ENCODE results near the gene ZNF524. TPM values are rescaled to one million over a fixed set of nuclear protein-coding genes. Genes with fewer than 3 reads are reported as not detected.
"Not testable (repeated sequence)": the region's sequence is repeated elsewhere in the genome, so short reads cannot be mapped to it uniquely, and the experiment has no call there.

Gene ZNF524
- total RNA-seq, 2 experiments from 2014 or later = 9.2 to 21.6 TPM

- intact Hi-C loops (cut with micrococcal nuclease; ENCODE audit: unreplicated experiment); H3K79me2 ChIP-seq (ENCODE audit: insufficient read depth, low read depth, low read length); H3K9me2 ChIP-seq (ENCODE audit: insufficient read depth, low read length); H3K27ac ChIP-seq (ENCODE audit: low read depth, low read length, poor library complexity, severe bottlenecking); H3K4me2 ChIP-seq (ENCODE audit: low read length); DNase-seq (ENCODE audit: low spot score); H2AFZ ChIP-seq (ENCODE audit: low read length); H4K20me1 ChIP-seq (ENCODE audit: insufficient read depth, low read length); H3K4me1 ChIP-seq (ENCODE audit: insufficient read depth, low read length, poor library complexity, severe bottlenecking); H3K9me3 ChIP-seq (ENCODE audit: low read length); BruUV-seq (replicated peaks); H3K4me3 ChIP-seq (ENCODE audit: low read depth, low read length, poor library complexity, severe bottlenecking); CTCF ChIA-PET (ENCODE audit: unreplicated experiment): not testable (repeated sequence)
- POLR2A ChIA-PET = interaction anchor here (0.6 kb wide), 1 partner anchor 235 kb away, joined by 3 read pairs; no protein-coding TSS in a partner anchor
- peaks cover 19% of the 10 kb centered on the region for H3K36me3 ChIP-seq (ENCODE audit: insufficient read depth, low read length)
These were observed 26.2 kb upstream of the ZNF524 start for GRCh38 chr19:55573929-55574328.

GRCh38 chr19:55576746-55577145 lies 23.3 kb upstream of the ZNF524 start:
- peaks cover 12% of the 10 kb centered on the region for H3K4me1 ChIP-seq (ENCODE audit: insufficient read depth, low read length, poor library complexity, severe bottlenecking)
- no peak overlapping the region for H3K4me3 ChIP-seq (ENCODE audit: low read depth, low read length, poor library complexity, severe bottlenecking)
- peaks cover 4% of the 10 kb centered on the region; the same call in 1 of the 2 replicates for H4K20me1 ChIP-seq (ENCODE audit: insufficient read depth, low read length)
- no peak for DNase-seq (ENCODE audit: low spot score)
- no peak overlapping the region for H3K27ac ChIP-seq (ENCODE audit: low read depth, low read length, poor library complexity, severe bottlenecking)
- peaks cover 9% of the 10 kb centered on the region; the same call in 1 of the 2 replicates for H3K79me2 ChIP-seq (ENCODE audit: insufficient read depth, low read depth, low read length)
- H3K9me3 ChIP-seq (ENCODE audit: low read length) = no peaks in the 10 kb centered on the region
- intact Hi-C loops (cut with micrococcal nuclease; ENCODE audit: unreplicated experiment) = no loop called here
- H3K9me2 ChIP-seq (ENCODE audit: insufficient read depth, low read length) = no peaks in the 10 kb centered on the region
- ChIA-PET CTCF (ENCODE audit: unreplicated experiment) (no interaction called here), POLR2A (no interaction called here)
- no TSS peak for BruUV-seq (replicated peaks)
- TF ChIP-seq EZH2phosphoT487 (IDR thresholded peaks at IDR 0.05; ENCODE audit: borderline replicate concordance, low read depth, low read length) (no peak), CTCF (conservative IDR thresholded peaks at IDR 0.05; ENCODE audit: low read length) (no peak)
- H3K4me2 ChIP-seq (ENCODE audit: low read length) = no peak overlapping the region
- no peak overlapping the region for H2AFZ ChIP-seq (ENCODE audit: low read length)
- H3K36me3 ChIP-seq (ENCODE audit: insufficient read depth, low read length) = peaks cover 19% of the 10 kb centered on the region

- Histone ChIP-seq H3K4me1 (ENCODE audit: insufficient read depth, low read length, poor library complexity, severe bottlenecking) (peaks cover 12% of the 10 kb centered on the region), H3K9me2 (ENCODE audit: insufficient read depth, low read length) (no peaks in the 10 kb centered on the region), H3K27ac (ENCODE audit: low read depth, low read length, poor library complexity, severe bottlenecking) (no peak overlapping the region), H2AFZ (ENCODE audit: low read length) (no peak overlapping the region), H4K20me1 (ENCODE audit: insufficient read depth, low read length) (peaks cover 4% of the 10 kb centered on the region; the same call in 1 of the 2 replicates), H3K9me3 (ENCODE audit: low read length) (no peaks in the 10 kb centered on the region), H3K79me2 (ENCODE audit: insufficient read depth, low read depth, low read length) (peaks cover 9% of the 10 kb centered on the region; the same call in 1 of the 2 replicates), H3K36me3 (ENCODE audit: insufficient read depth, low read length) (peaks cover 19% of the 10 kb centered on the region), H3K4me2 (ENCODE audit: low read length) (no peak overlapping the region), H3K4me3 (ENCODE audit: low read depth, low read length, poor library complexity, severe bottlenecking) (no peak overlapping the region)
- TF ChIP-seq EZH2phosphoT487 (IDR thresholded peaks at IDR 0.05; ENCODE audit: borderline replicate concordance, low read depth, low read length) (no peak), CTCF (conservative IDR thresholded peaks at IDR 0.05; ENCODE audit: low read length) (no peak)
- POLR2A ChIA-PET = no interaction called here
- BruUV-seq (replicated peaks) = no TSS peak
- intact Hi-C loops (cut with micrococcal nuclease; ENCODE audit: unreplicated experiment) = no loop called here
- DNase-seq (ENCODE audit: low spot score) = no peak
- CTCF ChIA-PET (ENCODE audit: unreplicated experiment) = no interaction called here
These were observed 21.9 kb upstream of the ZNF524 start for GRCh38 chr19:55578031-55578760.

Data from OCI-LY7 (cell line).